Measurements from ENCODE around the gene CHRD. TPM values are rescaled to one million over a fixed set of nuclear protein-coding genes. Genes with fewer than 3 reads are reported as not detected.

The CHRD gene
- total and polyA plus RNA-seq, 9 of the 15 experiments (the other 6 are each of a cell fraction or from before 2014, with no cell fraction given), result 0.11 to 1.3 (median 0.59) TPM; not detected in 3

- intact Hi-C loops (cut with micrococcal nuclease), result no loop called here
- H4K20me1 ChIP-seq (replicated peaks; ENCODE audit: control insufficient read depth, insufficient read depth, low read length), result no peaks in the 10 kb centered on the region
- 11% methylated on average over 4 of the region's 4 CpGs for WGBS (ENCODE audit: insufficient coverage, low coverage, missing lambda C conversion rate)
- peak overlapping the region; percentile 64 for H2AFZ ChIP-seq (ENCODE audit: low read depth, low read length)
- peaks cover 57% of the 10 kb centered on the region; the same call in 2 of the 3 replicates for H3K36me3 ChIP-seq (ENCODE audit: control insufficient read depth, insufficient read depth, low read length)
- no peaks in the 10 kb centered on the region for H3K27me3 ChIP-seq (ENCODE audit: control insufficient read depth in 2 of 2, insufficient read depth in 2 of 2, low read length in 2 of 2)
- H3K9me3 ChIP-seq (replicated peaks; ENCODE audit: control insufficient read depth, insufficient read depth, low read depth, low read length), result no peaks in the 10 kb centered on the region
- peak overlapping the region; percentile 88 for H3K27ac ChIP-seq (ENCODE audit: extremely low read depth, low read depth, low read length)
- ChIA-PET CTCF (ENCODE audit: low intra/inter-chr PET ratio) (no interaction called here), POLR2A (interaction anchor here (0.7 to 2.0 kb wide), 8 partner anchors 10 to 33 kb away, joined by 3 to 9 read pairs (median 6); partner anchors contain the start of gene FAM131A)
- peak; percentile 26 for ATAC-seq
- in situ Hi-C loops (cut with MboI), result no loop called here
- peak in 1 of 4 experiments; percentile 48 for DNase-seq (ENCODE audit: extremely low read depth in 1 of 4, low spot score in 3 of 4)
- H3K4me2 ChIP-seq (ENCODE audit: insufficient read depth, low read length), result peak overlapping the region; percentile 79; the same call in 1 of the 2 replicates
- H3K4me1 ChIP-seq (replicated peaks in 1 of 2; ENCODE audit: control insufficient read depth in 2 of 2, insufficient read depth in 2 of 2, low read length in 2 of 2), result peaks cover 59 to 74% of the 10 kb centered on the region in 2 experiments
- H3K9ac ChIP-seq (ENCODE audit: insufficient read depth in 1 of 2, low read depth in 2 of 2, low read length in 2 of 2), result peak overlapping the region; percentile 60 to 86
- H3K79me2 ChIP-seq (ENCODE audit: control insufficient read depth, insufficient read depth, low read length), result peaks cover 8% of the 10 kb centered on the region; the same call in 2 of the 3 replicates
- no TSS peak for BruUV-seq (replicated peaks)
- no peak for FAIRE-seq
- no peak overlapping the region for H3K4me3 ChIP-seq
- H3K9me1 ChIP-seq (ENCODE audit: control insufficient read depth, insufficient read depth, low read length), result peaks cover 6% of the 10 kb centered on the region
- 0 out of 2 replicates have a peak, but pooled peaks have one; percentile 10 for TF ChIP-seq CXXC5 (CRISPR knock-in tag; IDR thresholded peaks at IDR 0.05)
- 0 out of 2 replicates have a peak, but pooled peaks have one; percentile 46 for TF ChIP-seq FOSL1 (tag; conservative IDR thresholded peaks at IDR 0.05)
- 0 out of 2 replicates have a peak, but pooled peaks have one; percentile 7 for TF ChIP-seq SMARCA4 (IDR thresholded peaks at IDR 0.05)
- peak in 1 of 2 experiments; percentile 82; a peak in 2 of 4 replicates for TF ChIP-seq MLLT1 (IDR thresholded peaks at IDR 0.05)
- peak; percentile 89 for TF ChIP-seq ZBTB17 (CRISPR knock-in tag; IDR thresholded peaks at IDR 0.05)
- no peak for TF ChIP-seq PHB (CRISPR knock-in tag; IDR thresholded peaks at IDR 0.05)
- TF ChIP-seq ZNF785 (CRISPR knock-in tag; IDR thresholded peaks at IDR 0.05), result no peak
- TF ChIP-seq ZNF395 (CRISPR knock-in tag; IDR thresholded peaks at IDR 0.05), result 0 out of 2 replicates have a peak, but pooled peaks have one; percentile 27
- no peak for TF ChIP-seq NFATC3 (IDR thresholded peaks at IDR 0.05)
- no peak for TF ChIP-seq TRIM24 (IDR thresholded peaks at IDR 0.05)
- TF ChIP-seq CHD1 (IDR thresholded peaks at IDR 0.05; ENCODE audit: low read length), result peak; percentile 52
- TF ChIP-seq ZNF592 (IDR thresholded peaks at IDR 0.05), result peak; percentile 84; the same call in 1 of the 2 replicates
- 0 out of 2 replicates have a peak, but pooled peaks have one; percentile 59 for TF ChIP-seq E4F1 (CRISPR knock-in tag; IDR thresholded peaks at IDR 0.05; ENCODE audit: borderline replicate concordance)
Measured at GRCh38 chr3:184348057-184348382, 31.8 kb upstream of the CHRD start.

All from K562 (cell line).